22Rv1 (cell line): ENCODE data around the gene TAB2.
"Not testable (repeated sequence)": the region's sequence is repeated elsewhere in the genome, so short reads cannot be mapped to it uniquely, and the experiment has no call there.

Experiments used
- H3K27ac ChIP-seq: fragments of 450-650 bp; 2 replicates; pipeline ENCODE4 v1.5.1; 2017
- ZFX ChIP-seq: fragments of 450-650 bp; IDR thresholded peaks from 2 replicates; pipeline ENCODE4 v1.6.1; 2017; ENCODE audit warnings: antibody characterized with exemption, borderline replicate concordance
- TF ChIP-seq, protein P1 (sequence below): fragments of 450-650 bp; IDR thresholded peaks from 2 replicates; pipeline ENCODE4 v1.5.1; 2017; ENCODE audit warnings: mild to moderate bottlenecking

TAB2 gene

DNA sequence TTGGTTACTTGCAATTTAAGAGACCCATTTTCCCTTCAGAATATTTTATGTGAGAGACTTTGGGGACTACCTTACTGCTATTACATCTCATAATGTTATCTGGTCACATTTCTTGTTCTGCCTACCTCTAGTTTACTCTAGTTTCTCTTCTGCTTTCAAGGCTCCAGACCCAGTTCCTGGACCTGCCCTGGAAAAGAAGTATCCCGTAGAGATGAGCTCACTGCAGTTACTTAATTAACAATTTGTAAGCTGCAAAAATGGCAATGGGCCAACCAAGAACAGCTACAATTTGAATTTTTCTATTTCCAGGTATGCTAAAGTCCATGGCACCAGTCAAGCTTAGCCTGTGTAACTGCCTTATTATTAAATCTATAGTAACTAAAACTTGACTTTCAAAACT, 25.0 kb downstream of the TAB2 start:
- no peak for TF ChIP-seq ZFX
- TF ChIP-seq, protein P1, sequence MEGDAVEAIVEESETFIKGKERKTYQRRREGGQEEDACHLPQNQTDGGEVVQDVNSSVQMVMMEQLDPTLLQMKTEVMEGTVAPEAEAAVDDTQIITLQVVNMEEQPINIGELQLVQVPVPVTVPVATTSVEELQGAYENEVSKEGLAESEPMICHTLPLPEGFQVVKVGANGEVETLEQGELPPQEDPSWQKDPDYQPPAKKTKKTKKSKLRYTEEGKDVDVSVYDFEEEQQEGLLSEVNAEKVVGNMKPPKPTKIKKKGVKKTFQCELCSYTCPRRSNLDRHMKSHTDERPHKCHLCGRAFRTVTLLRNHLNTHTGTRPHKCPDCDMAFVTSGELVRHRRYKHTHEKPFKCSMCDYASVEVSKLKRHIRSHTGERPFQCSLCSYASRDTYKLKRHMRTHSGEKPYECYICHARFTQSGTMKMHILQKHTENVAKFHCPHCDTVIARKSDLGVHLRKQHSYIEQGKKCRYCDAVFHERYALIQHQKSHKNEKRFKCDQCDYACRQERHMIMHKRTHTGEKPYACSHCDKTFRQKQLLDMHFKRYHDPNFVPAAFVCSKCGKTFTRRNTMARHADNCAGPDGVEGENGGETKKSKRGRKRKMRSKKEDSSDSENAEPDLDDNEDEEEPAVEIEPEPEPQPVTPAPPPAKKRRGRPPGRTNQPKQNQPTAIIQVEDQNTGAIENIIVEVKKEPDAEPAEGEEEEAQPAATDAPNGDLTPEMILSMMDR: no peak
- no peak overlapping the region for H3K27ac ChIP-seq

DNA sequence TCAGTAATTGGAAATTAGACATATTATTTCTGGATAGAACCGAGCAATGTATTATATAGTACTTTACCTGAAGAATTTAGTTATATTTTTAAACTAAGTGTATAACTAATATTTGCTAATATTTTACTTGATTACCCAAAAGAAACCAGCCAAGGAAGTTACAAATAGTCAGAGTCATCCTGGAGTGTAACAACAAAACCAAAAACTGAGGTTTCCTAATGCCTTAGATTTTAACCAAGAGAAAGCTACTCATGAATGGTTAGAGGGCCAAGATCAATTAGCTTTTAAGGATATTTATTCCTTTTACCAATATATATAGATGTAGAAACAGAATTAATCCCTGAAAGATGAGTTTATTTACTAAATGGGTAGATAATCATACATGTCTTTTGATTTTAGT, 26.0 kb downstream of the TAB2 start:
- no peak overlapping the region for H3K27ac ChIP-seq
- TF ChIP-seq, protein P1: no peak
- TF ChIP-seq ZFX: no peak

DNA sequence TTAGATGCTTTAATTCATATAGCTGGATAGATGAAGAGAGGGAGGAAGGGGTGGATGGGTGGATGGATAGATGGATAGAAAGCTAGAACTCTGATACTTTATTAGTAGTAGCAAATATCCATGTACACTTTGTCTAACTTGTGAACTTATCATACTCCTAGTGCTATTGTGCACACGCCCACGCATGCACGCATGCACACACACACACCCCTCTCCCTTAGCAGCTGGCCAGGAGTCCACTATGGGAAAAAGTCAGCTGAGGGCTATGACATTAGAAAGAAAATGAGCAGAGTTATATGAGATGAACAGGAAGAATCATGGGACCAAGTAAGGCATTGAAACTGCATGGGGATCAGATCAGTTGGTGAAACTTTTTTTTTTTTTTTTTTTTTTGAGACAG, 28.6 kb downstream of the TAB2 start:
- TF ChIP-seq ZFX: no peak
- TF ChIP-seq, protein P1: no peak
- no peak overlapping the region for H3K27ac ChIP-seq

DNA sequence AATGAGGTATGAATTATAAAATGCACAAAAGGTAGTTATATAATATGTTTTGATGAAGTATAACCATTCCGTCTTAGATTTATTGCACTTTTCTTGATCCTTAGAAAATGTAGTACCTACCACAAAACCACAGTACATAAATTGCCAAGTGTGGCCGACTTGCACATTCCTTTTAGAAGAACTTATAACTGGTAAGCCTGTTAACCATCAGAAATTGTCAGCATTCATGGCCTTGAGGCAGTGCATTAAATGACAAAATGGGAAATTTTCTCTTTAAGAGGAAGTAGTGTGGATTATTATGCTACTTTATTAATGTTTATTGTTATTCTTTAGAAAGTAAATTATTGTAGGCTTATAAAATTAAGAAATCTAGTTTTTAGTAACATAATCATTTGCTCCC, 29.6 kb downstream of the TAB2 start:
- TF ChIP-seq ZFX: no peak
- TF ChIP-seq, protein P1: no peak

DNA sequence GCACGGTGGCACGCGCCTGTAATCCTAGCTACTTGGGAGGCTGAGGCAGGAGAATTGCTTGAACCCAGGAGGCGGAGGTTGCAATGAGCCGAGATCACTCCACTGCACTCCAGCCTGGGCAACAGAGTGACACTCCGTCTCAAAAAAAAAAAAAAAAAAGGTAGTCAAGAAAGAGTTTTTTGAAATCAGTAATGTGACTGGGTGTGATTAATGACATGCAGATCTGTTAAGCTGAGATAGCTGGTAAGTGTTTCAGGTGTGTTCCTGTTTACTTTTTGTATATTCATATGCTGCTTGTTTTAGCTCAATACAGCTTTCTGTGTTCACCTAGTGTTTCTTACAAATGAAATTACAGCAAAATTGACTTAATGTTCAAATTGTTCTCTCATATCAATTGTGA, 31.8 kb downstream of the TAB2 start:
- H3K27ac ChIP-seq: not testable (repeated sequence)

More for the DNA sequence above, 29.6 kb downstream of the TAB2 start:
- H3K27ac ChIP-seq: no peak overlapping the region

DNA sequence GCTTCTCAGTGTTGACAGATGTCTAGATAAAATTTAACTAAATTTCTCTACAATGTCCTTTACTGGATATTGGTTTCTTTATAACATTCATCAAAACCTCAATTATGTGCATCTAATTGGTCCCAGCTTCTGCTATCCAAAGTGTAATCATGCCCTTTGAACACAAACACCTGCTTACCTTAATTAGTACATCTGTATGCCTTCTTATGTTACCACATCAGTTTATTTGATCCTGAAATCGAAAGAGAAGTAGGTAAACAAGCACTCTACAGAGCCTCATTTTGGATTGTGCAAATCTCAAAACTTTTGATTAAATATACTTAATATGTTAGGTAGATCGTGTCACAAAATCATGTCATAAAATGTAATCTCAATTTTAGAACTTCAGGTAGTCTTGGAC, 36.5 kb downstream of the TAB2 start:
- no peak overlapping the region for H3K27ac ChIP-seq
- no peak for TF ChIP-seq ZFX
- TF ChIP-seq, protein P1: no peak

DNA sequence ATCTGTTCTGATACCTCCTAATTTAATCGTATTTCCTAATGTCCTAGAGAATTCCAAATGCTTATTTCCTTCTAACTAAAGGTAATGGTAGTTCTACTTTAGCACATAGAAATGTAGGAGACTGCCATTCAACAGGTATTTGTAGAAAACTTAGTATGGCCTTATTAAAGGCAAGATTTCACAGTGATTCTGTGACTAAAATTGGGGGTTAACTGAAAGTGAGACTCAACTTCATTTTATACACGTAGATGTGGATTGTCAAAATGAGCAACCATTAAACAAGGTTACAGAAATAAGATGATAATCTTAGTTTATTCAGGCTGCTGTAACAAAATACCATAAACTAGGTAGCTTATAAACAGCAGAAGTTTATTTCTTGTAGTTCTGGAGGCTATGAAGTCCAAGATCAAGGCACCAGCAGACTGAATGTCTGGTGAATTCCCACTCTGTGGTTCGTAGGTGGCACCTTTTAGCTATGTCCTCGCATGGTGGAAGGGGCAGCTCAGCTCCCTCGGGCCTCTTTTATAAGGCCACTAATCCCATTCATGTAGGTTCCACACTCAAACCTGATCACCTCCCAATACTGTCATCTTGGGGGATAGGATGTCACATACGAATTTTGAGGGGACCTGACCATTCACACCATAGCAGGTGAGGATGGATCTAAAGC, 38.7 kb downstream of the TAB2 start:
- TF ChIP-seq, protein P1: no peak
- no peak for TF ChIP-seq ZFX

More for the DNA sequence above, 38.7 kb downstream of the TAB2 start:
- H3K27ac ChIP-seq: no peak overlapping the region
